ENCODE results near the gene PEX14.
A peak's percentile ranks its signal among the peaks of the same experiment; 100 is the strongest.

PEX14 gene

DNA sequence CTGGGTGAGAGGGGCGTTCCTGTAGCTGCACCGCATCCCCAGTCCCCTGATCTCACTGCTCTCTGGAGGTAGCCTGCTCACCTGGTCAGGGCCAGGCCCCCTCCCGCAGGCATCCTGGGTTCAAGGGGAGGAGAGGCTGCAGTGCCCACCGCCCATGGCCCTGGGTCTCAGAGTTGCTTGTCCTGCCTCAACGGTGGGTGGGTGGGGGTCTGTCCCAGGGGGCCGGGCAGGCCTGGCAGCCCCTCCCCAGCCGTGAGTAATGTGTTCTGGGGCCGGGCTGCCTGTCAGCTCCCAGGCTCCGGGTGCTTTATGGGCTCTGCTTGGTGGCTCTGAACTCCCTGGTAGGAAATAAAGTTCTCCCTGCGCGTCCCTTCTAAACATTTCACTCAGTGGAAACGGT lies 194.8 kb downstream of the PEX14 start:
- Histone ChIP-seq H3K4me3 (no peak overlapping the region), H3K4me2 (peak overlapping the region in 3 of 11 experiments; percentile 81 to 93 (median 88); a peak in 5 of 22 replicates), H3K9me3 (replicated peaks in 1 of 11) (no peaks in the 10 kb centered on the region), H3K36me3 (no peaks in the 10 kb centered on the region; a peak in 1 of 22 replicates), H4K20me1 (peaks cover 0 to 22% (median 0%) of the 10 kb centered on the region in 11 experiments; a peak in 6 of 22 replicates), H3K9ac (no peak overlapping the region), H3K4me1 (peaks cover 13 to 45% (median 31%) of the 10 kb centered on the region in 10 experiments), H3K27me3 (no peaks in the 10 kb centered on the region), H3K27ac (no peak overlapping the region)
- TF ChIP-seq Cebpa-rat (IDR thresholded peaks at IDR 0.05) = no peak

DNA sequence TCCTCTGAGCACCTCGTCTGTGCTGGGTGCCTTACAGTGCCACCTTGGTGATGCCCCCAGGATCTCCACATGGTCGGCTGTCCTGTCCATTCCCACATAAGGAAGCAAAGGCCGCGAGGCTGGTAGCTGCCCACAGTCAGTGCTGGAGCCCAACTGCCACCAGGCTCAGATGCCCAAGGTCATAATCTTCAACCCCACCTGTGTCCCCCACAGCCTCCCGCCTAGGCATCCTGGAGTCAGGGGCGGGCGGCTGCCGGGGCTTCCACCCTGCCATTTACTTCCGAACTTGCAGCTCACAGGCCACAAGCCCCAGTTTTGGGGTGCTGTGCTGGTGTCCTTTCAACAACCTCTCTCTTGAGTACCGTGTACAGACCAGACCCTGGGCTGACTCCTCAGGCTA lies 195.4 kb downstream of the PEX14 start:
- Histone ChIP-seq H3K4me1 (peaks cover 13 to 45% (median 31%) of the 10 kb centered on the region in 10 experiments), H3K4me3 (no peak overlapping the region), H3K4me2 (peak overlapping the region; percentile 42 to 93 (median 71)), H3K9me3 (replicated peaks in 1 of 11) (no peaks in the 10 kb centered on the region), H3K27ac (0 out of 22 replicates have a peak overlapping the region, but pooled peaks of 1 of the 11 experiments have one; percentile 4), H3K9ac (0 out of 22 replicates have a peak overlapping the region, but pooled peaks of 1 of the 11 experiments have one; percentile 9), H3K36me3 (no peaks in the 10 kb centered on the region; a peak in 1 of 22 replicates), H4K20me1 (peaks cover 0 to 24% (median 0%) of the 10 kb centered on the region in 11 experiments; a peak in 6 of 22 replicates), H3K27me3 (no peaks in the 10 kb centered on the region)
- TF ChIP-seq Cebpa-rat (IDR thresholded peaks at IDR 0.05) = no peak

- H3K27ac ChIP-seq = no peak overlapping the region
- TF ChIP-seq Cebpa-rat (IDR thresholded peaks at IDR 0.05) = no peak
- peaks cover 0 to 23% (median 0%) of the 10 kb centered on the region in 11 experiments; a peak in 6 of 22 replicates for H4K20me1 ChIP-seq
- H3K9me3 ChIP-seq (replicated peaks in 1 of 11) = no peaks in the 10 kb centered on the region
- H3K4me1 ChIP-seq = peaks cover 13 to 47% (median 35%) of the 10 kb centered on the region in 10 experiments
- H3K4me3 ChIP-seq = no peak overlapping the region
- 0 out of 22 replicates have a peak overlapping the region, but pooled peaks of 2 of the 11 experiments have one; percentile 6 to 9 for H3K9ac ChIP-seq
- peak overlapping the region; percentile 42 to 93 (median 71); a peak in 20 of 22 replicates for H3K4me2 ChIP-seq
- H3K36me3 ChIP-seq = no peaks in the 10 kb centered on the region
- H3K27me3 ChIP-seq = no peaks in the 10 kb centered on the region
Measured at GRCh38 chr1:10671090-10671489, 196.3 kb downstream of the PEX14 start.

GRCh38 chr1:10671622-10672342 lies 197.0 kb downstream of the PEX14 start:
- H3K27ac ChIP-seq = no peak overlapping the region

GRCh38 chr1:10672343-10673050 lies 197.7 kb downstream of the PEX14 start:
- peaks cover 16 to 55% (median 47%) of the 10 kb centered on the region in 10 experiments for H3K4me1 ChIP-seq
- no peak for TF ChIP-seq Cebpa-rat (IDR thresholded peaks at IDR 0.05)
- no peak overlapping the region for H3K9ac ChIP-seq
- H3K36me3 ChIP-seq = no peaks in the 10 kb centered on the region
- H3K9me3 ChIP-seq (replicated peaks in 1 of 11) = no peaks in the 10 kb centered on the region
- no peak overlapping the region for H3K4me2 ChIP-seq
- H3K27me3 ChIP-seq = no peaks in the 10 kb centered on the region
- H4K20me1 ChIP-seq = peaks cover 0 to 35% (median 4%) of the 10 kb centered on the region in 11 experiments; a peak in 8 of 22 replicates
- no peak overlapping the region for H3K27ac ChIP-seq
- H3K4me3 ChIP-seq = no peak overlapping the region

More at GRCh38 chr1:10671622-10672342, 197.0 kb downstream of the PEX14 start:
- Histone ChIP-seq H4K20me1 (peaks cover 0 to 28% (median 4%) of the 10 kb centered on the region in 11 experiments; a peak in 7 of 22 replicates), H3K4me1 (peaks cover 15 to 54% (median 42%) of the 10 kb centered on the region in 10 experiments), H3K9me3 (replicated peaks in 1 of 11) (no peaks in the 10 kb centered on the region), H3K9ac (0 out of 22 replicates have a peak overlapping the region, but pooled peaks of 1 of the 11 experiments have one; percentile 6), H3K27me3 (no peaks in the 10 kb centered on the region), H3K4me3 (no peak overlapping the region), H3K4me2 (peak overlapping the region in 9 of 11 experiments; percentile 65 to 93 (median 71); a peak in 17 of 22 replicates), H3K36me3 (no peaks in the 10 kb centered on the region)
- TF ChIP-seq Cebpa-rat (IDR thresholded peaks at IDR 0.05) = no peak

GRCh38 chr1:10673109-10673711 lies 198.5 kb downstream of the PEX14 start:
- Histone ChIP-seq H3K4me2 (no peak overlapping the region), H3K27ac (no peak overlapping the region), H3K36me3 (no peaks in the 10 kb centered on the region), H3K4me1 (peaks cover 21 to 57% (median 50%) of the 10 kb centered on the region in 10 experiments), H4K20me1 (peaks cover 0 to 40% (median 4%) of the 10 kb centered on the region in 11 experiments; a peak in 8 of 22 replicates), H3K9ac (no peak overlapping the region), H3K9me3 (replicated peaks in 1 of 11) (no peaks in the 10 kb centered on the region), H3K4me3 (no peak overlapping the region), H3K27me3 (no peaks in the 10 kb centered on the region)
- no peak for TF ChIP-seq Cebpa-rat (IDR thresholded peaks at IDR 0.05)

DNA sequence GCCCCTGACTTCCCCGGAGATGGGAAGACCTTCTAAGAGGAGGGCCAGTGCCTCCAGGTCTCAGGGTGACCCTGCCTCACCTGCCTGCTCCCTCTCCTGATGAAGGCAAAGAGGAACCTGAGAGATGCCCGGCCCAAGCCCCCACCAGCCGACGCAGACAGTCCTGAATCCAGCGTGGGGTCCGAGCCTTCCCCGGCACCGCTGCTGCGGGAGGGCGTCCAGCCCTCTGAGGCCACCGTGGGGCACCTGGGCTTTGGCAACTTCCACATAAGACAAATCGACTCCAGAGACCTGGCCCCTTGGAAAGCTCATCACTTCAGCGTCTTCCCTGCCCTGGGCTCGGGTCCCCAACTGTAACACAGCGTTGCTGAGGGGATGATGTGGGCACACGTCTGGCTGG lies 199.5 kb downstream of the PEX14 start:
- no peaks in the 10 kb centered on the region for H3K27me3 ChIP-seq
- H3K9ac ChIP-seq = no peak overlapping the region
- no peak overlapping the region for H3K4me2 ChIP-seq
- no peak overlapping the region for H3K4me3 ChIP-seq
- no peak for TF ChIP-seq Cebpa-rat (IDR thresholded peaks at IDR 0.05)
- H3K36me3 ChIP-seq = no peaks in the 10 kb centered on the region
- H4K20me1 ChIP-seq = peaks cover 0 to 44% (median 8%) of the 10 kb centered on the region in 11 experiments; a peak in 8 of 22 replicates
- peaks cover 25 to 58% (median 52%) of the 10 kb centered on the region in 10 experiments for H3K4me1 ChIP-seq
- H3K27ac ChIP-seq = no peak overlapping the region
- H3K9me3 ChIP-seq (replicated peaks in 1 of 11) = no peaks in the 10 kb centered on the region

GRCh38 chr1:10674700-10675609 lies 200.2 kb downstream of the PEX14 start:
- no peak for TF ChIP-seq Cebpa-rat (IDR thresholded peaks at IDR 0.05)
- Histone ChIP-seq H3K36me3 (no peaks in the 10 kb centered on the region), H3K9me3 (replicated peaks in 1 of 11) (no peaks in the 10 kb centered on the region), H3K9ac (no peak overlapping the region), H3K4me1 (peaks cover 32 to 62% (median 57%) of the 10 kb centered on the region in 10 experiments), H3K4me3 (no peak overlapping the region), H4K20me1 (peaks cover 0 to 47% (median 8%) of the 10 kb centered on the region in 11 experiments; a peak in 8 of 22 replicates), H3K27ac (no peak overlapping the region), H3K27me3 (no peaks in the 10 kb centered on the region), H3K4me2 (no peak overlapping the region)

Measured in BLaER1 treated with 17β-estradiol and CSF1 and Interleukin-3, amounts not matched to agents 10 nM and 100 nM (cell line).